Psoas muscle (tissue), 8 donors: ENCODE data around the gene ZFYVE9. TPM values are rescaled to one million over a fixed set of nuclear protein-coding genes. Genes with fewer than 3 reads are reported as not detected.

ENCODE experiments used
- ATAC-seq, 4 donors: fragments of 200-7000 bp; cut with Tn5 transposase; one replicate each; pipeline ENCODE4 v1.9.1; 2020; ENCODE audit warnings: moderate library complexity in 3 of 4, mild to moderate bottlenecking in 2 of 4
- DNase-seq, 2 donors: peaks; one replicate each; pipeline ENCODE4 v3.0.0-alpha.2; 2020
- H3K27ac ChIP-seq: fragments of 200-600 bp; one replicate; pipeline ENCODE4 v1.8.0; 2022
- H3K27me3 ChIP-seq, 3 donors: fragments of 200-600 bp in 1 of 3; one replicate each; pipeline versions ENCODE4 v1.6.1 to v1.8.0; 2013 to 2022; ENCODE audit warnings: low read length in 2 of 3, mild to moderate bottlenecking in 2 of 3, moderate library complexity in 1 of 3; ENCODE audit not compliant: insufficient read depth in 3 of 3
- H3K36me3 ChIP-seq, 2 donors: fragments of 200-600 bp in 1 of 2; one replicate each; pipeline versions ENCODE4 v1.6.1 to v1.8.0; 2013 to 2022; ENCODE audit warnings: low read depth in 1 of 2, mild to moderate bottlenecking in 1 of 2, moderate library complexity in 1 of 2; ENCODE audit not compliant: insufficient read depth in 1 of 2
- H3K4me1 ChIP-seq: fragments of 200-600 bp; one replicate; pipeline ENCODE4 v1.8.0; 2022
- H3K4me3 ChIP-seq: fragments of 200-600 bp; one replicate; pipeline ENCODE4 v1.8.0; 2022; ENCODE audit warnings: mild to moderate bottlenecking
- H3K9me3 ChIP-seq: fragments of 200-600 bp; one replicate; pipeline ENCODE4 v1.8.0; 2022
- CTCF ChIP-seq: fragments of 200-600 bp; IDR thresholded peaks from one replicate; pipeline ENCODE4 v1.8.0; 2022; ENCODE audit warnings: antibody characterized with exemption
- WGBS, 3 donors: extraction: QIAGEN DNeasy Blood & Tissue Kit; methylation state at CpG; one replicate each; pipeline versions ENCODE4 v1.1.6 to v1.1.7; 2013; 5-methylcytosine and 5-hydroxymethylcytosine counted together
- intact Hi-C, 2 donors: fragments of 100-400 bp; cut with DNase I; formaldehyde crosslinking; loops; one replicate each; pipeline versions ENCODE4 v1.11.0 to v1.14.2; 2022
- polyA plus RNA-seq, 3 donors: library from polyadenylated mRNA; stranded (reverse); fragments of 200-250 nt; gene quantifications; one replicate each; pipeline ENCODE4 v1.2.3, GENCODE V29; 2013
- total RNA-seq, 4 donors: library from RNA; stranded (reverse); fragmentation: NEBNext Ultra II Directional in 2 of 4; extraction: Animal tissue kit (Norgen Biotek cat#: 25700) in 2 of 4; gene quantifications; one replicate each; pipeline versions ENCODE4 v1.2.1 to v1.2.4, GENCODE V29; 2021 to 2023
- donor health status: healthy with polysubstance abuse.
- donor health status: DM: no; HTN: no; CAD: no; lungs with moderate emphysema.
- donor health status: Bipolar disorder and iron deficiency.
- donor health status: healthy.
- donor health status: DM: yes; HTN: yes; CAD: no.
- donor health status: DM: no; HTN: no; CAD: no.
- donor health status: DM: no; HTN: no; CAD: no.
- donor health status: DM: yes; HTN: yes; CAD: no.

Gene ZFYVE9
- total and polyA plus RNA-seq, 7 donors, result 14.7 to 39.1 (median 31.4) TPM

DNA sequence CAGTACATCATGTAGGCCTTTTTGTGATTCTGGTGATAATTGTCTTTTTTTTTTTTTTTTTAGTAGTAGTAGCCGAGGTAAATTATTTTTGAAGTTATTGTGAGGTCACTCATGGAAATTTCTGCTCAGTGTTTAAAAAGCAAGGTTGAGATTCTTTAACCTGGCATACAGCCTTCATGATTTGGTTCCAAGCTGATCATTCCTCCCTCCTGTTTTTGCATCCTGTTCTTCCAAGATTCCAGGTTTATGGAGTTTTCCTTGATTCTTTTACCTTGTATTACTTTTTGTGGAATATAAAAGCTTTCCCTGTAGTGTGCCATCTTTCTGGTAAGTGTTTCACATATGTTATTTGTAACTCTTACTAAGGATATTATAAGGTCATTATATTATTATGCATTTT lies 9.1 kb downstream of the ZFYVE9 start:
- Histone ChIP-seq H3K4me1 (peaks cover 66% of the 10 kb centered on the region), H3K27ac (no peak overlapping the region), H3K9me3 (no peaks in the 10 kb centered on the region), H3K27me3 (no peaks in the 10 kb centered on the region), H3K4me3 (no peak overlapping the region), H3K36me3 (no peaks in the 10 kb centered on the region)
- no peak for TF ChIP-seq CTCF
- ATAC-seq (no peak), DNase-seq (no peak)
- 5 to 36% (median 23%) methylated on average over 1 of the region's 1 CpG for WGBS, 3 donors
- intact Hi-C loops, result no loop called here

DNA sequence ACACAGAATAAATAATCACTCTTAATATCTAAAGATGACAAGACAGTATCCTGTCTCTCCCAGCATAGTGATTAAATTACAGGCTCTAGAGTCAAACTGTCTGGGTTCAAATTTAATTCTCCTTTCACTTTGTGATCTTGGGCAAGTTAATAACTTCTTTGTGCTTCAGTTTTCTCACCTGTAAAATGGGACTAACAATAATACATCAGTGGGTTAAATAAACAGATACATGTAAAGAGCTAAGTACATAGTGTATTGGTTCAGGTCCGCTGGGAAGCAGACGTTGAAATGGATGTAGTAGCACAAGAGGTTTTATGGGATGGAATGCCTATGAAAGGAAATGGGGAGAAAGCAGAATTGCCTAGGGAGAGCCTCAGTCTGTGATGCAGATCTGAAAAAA lies 10.7 kb downstream of the ZFYVE9 start:
- Histone ChIP-seq H3K27ac (no peak overlapping the region), H3K27me3 (no peaks in the 10 kb centered on the region), H3K9me3 (no peaks in the 10 kb centered on the region), H3K4me3 (no peak overlapping the region), H3K36me3 (no peaks in the 10 kb centered on the region), H3K4me1 (peaks cover 58% of the 10 kb centered on the region)
- ATAC-seq (no peak), DNase-seq (no peak)
- intact Hi-C loops, result no loop called here
- no peak for TF ChIP-seq CTCF
- 81 to 91% (median 88%) methylated on average over 2 of the region's 2 CpGs for WGBS, 3 donors

- Histone ChIP-seq H3K27ac (no peak overlapping the region), H3K4me1 (peaks cover 59% of the 10 kb centered on the region), H3K9me3 (no peaks in the 10 kb centered on the region), H3K27me3 (no peaks in the 10 kb centered on the region), H3K36me3 (no peaks in the 10 kb centered on the region), H3K4me3 (no peak overlapping the region)
- no peak for ATAC-seq
- no peak for DNase-seq
- intact Hi-C loops, result no loop called here
- no peak for TF ChIP-seq CTCF
Observed at GRCh38 chr1:52153010-52153409, 11.1 kb downstream of the ZFYVE9 start.

DNA sequence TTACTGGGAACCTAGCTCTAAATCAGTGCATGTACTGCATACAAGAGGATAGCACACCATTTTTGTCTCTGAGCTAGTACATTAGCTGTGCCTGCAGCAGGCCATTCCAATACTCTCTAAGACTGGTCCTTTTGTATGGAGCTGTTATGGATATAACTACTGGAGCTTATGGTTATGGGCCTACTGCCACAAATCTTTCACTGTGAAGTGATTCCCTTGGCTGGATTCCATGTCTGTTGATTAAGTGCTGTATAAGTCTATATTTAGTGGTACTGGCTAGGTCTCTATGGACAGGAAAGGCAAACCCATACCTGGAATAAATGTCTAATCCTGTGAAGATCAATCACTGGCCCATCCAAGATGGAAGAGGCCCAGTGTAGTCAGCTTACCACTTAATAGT lies 12.0 kb downstream of the ZFYVE9 start:
- Histone ChIP-seq H3K36me3 (no peaks in the 10 kb centered on the region), H3K27me3 (no peaks in the 10 kb centered on the region), H3K4me1 (peaks cover 65% of the 10 kb centered on the region), H3K9me3 (no peaks in the 10 kb centered on the region), H3K27ac (peak overlapping the region; percentile 50), H3K4me3 (no peak overlapping the region)
- no peak for DNase-seq
- peak; percentile 59 to 63 (median 60) for ATAC-seq
- TF ChIP-seq CTCF, result no peak
- intact Hi-C loops, result no loop called here

- H3K4me1 ChIP-seq, result peaks cover 58% of the 10 kb centered on the region
- H3K27me3 ChIP-seq, result no peaks in the 10 kb centered on the region
- H3K4me3 ChIP-seq, result no peak overlapping the region
- DNase-seq (no peak), ATAC-seq (no peak)
- no peak overlapping the region for H3K27ac ChIP-seq
- no peaks in the 10 kb centered on the region for H3K36me3 ChIP-seq
- 52 to 59% (median 56%) methylated on average over 3 of the region's 3 CpGs for WGBS, 3 donors
- no peak for TF ChIP-seq CTCF
- no peaks in the 10 kb centered on the region for H3K9me3 ChIP-seq
- intact Hi-C loops, result no loop called here
Observed at GRCh38 chr1:52156460-52156859, 14.6 kb downstream of the ZFYVE9 start.
